SK-N-SH (cell line): ENCODE measurements around the gene GP1BA. TPM values are rescaled to one million over a fixed set of nuclear protein-coding genes. Genes with fewer than 3 reads are reported as not detected.

Source experiments
- CTCF ChIA-PET: fragments of 300-600, 350-600 bp; formaldehyde crosslinking; extraction: SDS; loops from one replicate; lab custom pipeline; 2021; lab: Yijun Ruan, JAX
- POLR2A ChIA-PET: fragments of 350-600 bp; sonication (Branson Sonifier 250); formaldehyde crosslinking; extraction: SDS; loops from one replicate; lab custom pipeline; 2020; ENCODE audit warnings: antibody characterized with exemption, inconsistent platforms; lab: Yijun Ruan, JAX
- DNase-seq: peaks from one replicate; pipeline ENCODE4 v3.0.0; 2012
- H2AFZ ChIP-seq: fragments of 200-600 bp; sonication (generic); 2 replicates; pipeline ENCODE4 v1.8.1; 2016; ENCODE audit warnings: antibody characterized with exemption, mild to moderate bottlenecking, low read depth
- H3F3A ChIP-seq: fragments of 200-600 bp; sonication (generic); replicated peaks from 2 replicates; pipeline ENCODE3; 2016; ENCODE audit warnings: antibody characterized with exemption, mild to moderate bottlenecking; ENCODE audit not compliant: insufficient read depth
- H3K27ac ChIP-seq, 2 experiments: fragments of 200-500 bp in 1 of 2; fragments of 200-600 bp in 1 of 2; sonication (Bioruptor generic) in 1 of 2; sonication (generic), shearing (Covaris generic) in 1 of 2; 2 replicates each; pipeline versions ENCODE4 v1.5.1 to v1.6.1; 2014 to 2016; ENCODE audit warnings: low read depth in 2 of 2, inconsistent platforms in 1 of 2, low read length in 1 of 2, mild to moderate bottlenecking in 1 of 2, mixed read lengths in 1 of 2
- H3K27me3 ChIP-seq: fragments of 200-600 bp; sonication (generic), shearing (Covaris generic); 2 replicates; pipeline ENCODE4 v1.6.1; 2016; ENCODE audit warnings: mixed run types; ENCODE audit not compliant: insufficient read depth
- H3K36me3 ChIP-seq, 2 experiments: fragments of 200-500 bp in 1 of 2; fragments of 200-600 bp in 1 of 2; sonication (Bioruptor generic) in 1 of 2; sonication (generic) in 1 of 2; replicated peaks in 1 of 2; 2 replicates each; pipeline versions ENCODE3 to v1.5.1; 2014 to 2016; ENCODE audit warnings: low read length in 1 of 2, mild to moderate bottlenecking in 1 of 2; ENCODE audit not compliant: insufficient read depth in 2 of 2, control insufficient read depth in 1 of 2
- H3K4me1 ChIP-seq, 2 experiments: fragments of 200-500 bp in 1 of 2; fragments of 200-600 bp in 1 of 2; sonication (Bioruptor generic) in 1 of 2; sonication (generic), shearing (Covaris generic) in 1 of 2; 2 replicates each; pipeline versions ENCODE4 v1.5.1 to v1.6.1; 2014 to 2016; ENCODE audit warnings: low read depth in 1 of 2, low read length in 1 of 2, mixed run types in 1 of 2; ENCODE audit not compliant: insufficient read depth in 2 of 2, control insufficient read depth in 1 of 2
- H3K4me2 ChIP-seq: fragments of 200-600 bp; sonication (generic), shearing (Covaris generic); 2 replicates; pipeline ENCODE4 v1.6.1; 2017; ENCODE audit warnings: mixed run types
- H3K4me3 ChIP-seq, 2 experiments: fragments of 200-500 bp in 1 of 2; fragments of 200-600 bp in 1 of 2; sonication (Bioruptor generic) in 1 of 2; sonication (generic), shearing (Covaris generic) in 1 of 2; 2 replicates each; pipeline versions ENCODE4 v1.5.1 to v1.8.1; 2014 to 2016; ENCODE audit warnings: low read depth in 2 of 2, inconsistent platforms in 1 of 2, low read length in 1 of 2, mild to moderate bottlenecking in 1 of 2, mixed read lengths in 1 of 2, moderate library complexity in 1 of 2
- H3K79me2 ChIP-seq: fragments of 200-600 bp; sonication (generic); 2 replicates; pipeline ENCODE4 v1.8.1; 2017; ENCODE audit warnings: mild to moderate bottlenecking; ENCODE audit not compliant: insufficient read depth
- H3K9ac ChIP-seq: fragments of 200-600 bp; sonication (generic); 2 replicates; pipeline ENCODE4 v1.6.1; 2017; ENCODE audit warnings: mixed run types
- H3K9me2 ChIP-seq: fragments of 200-600 bp; sonication (generic); 2 replicates; pipeline ENCODE4 v1.6.1; 2017; ENCODE audit warnings: mixed run types
- H3K9me3 ChIP-seq: fragments of 200-600 bp; sonication (generic); 2 replicates; pipeline ENCODE4 v1.6.1; 2017; ENCODE audit warnings: mixed run types, mild to moderate bottlenecking, moderate library complexity
- H4K20me1 ChIP-seq: fragments of 200-600 bp; sonication (generic); 2 replicates; pipeline ENCODE4 v1.6.1; 2017; ENCODE audit warnings: mild to moderate bottlenecking, mixed run types; ENCODE audit not compliant: insufficient read depth
- CHD2 ChIP-seq: fragments of 150-350 bp; IDR thresholded peaks from 2 replicates; pipeline ENCODE4 v1.6.1; 2018; ENCODE audit warnings: low read length; ENCODE audit not compliant: partially characterized antibody
- EP300 ChIP-seq, 2 experiments: IDR thresholded peaks; 2 replicates each; pipeline versions ENCODE4 v1.4.0 to v1.6.1; 2012; ENCODE audit warnings: borderline replicate concordance in 1 of 2, low read depth in 1 of 2, low read length in 1 of 2
- MAX ChIP-seq: IDR thresholded peaks from 2 replicates; pipeline ENCODE4 v1.4.0; 2012; ENCODE audit warnings: low read depth
- MEF2A ChIP-seq: IDR thresholded peaks from 2 replicates; pipeline ENCODE4 v1.4.0; 2012; ENCODE audit warnings: low read depth, borderline replicate concordance
- POLR2AphosphoS5 ChIP-seq: IDR thresholded peaks from 2 replicates; pipeline ENCODE4 v1.6.1; 2012; ENCODE audit warnings: low read depth, low read length
- RCOR1 ChIP-seq: fragments of 150-350 bp; IDR thresholded peaks from 2 replicates; pipeline ENCODE4 v1.6.1; 2017; ENCODE audit warnings: antibody characterized with exemption, low read length
- REST ChIP-seq: IDR thresholded peaks from 2 replicates; pipeline ENCODE4 v1.6.1; 2012; ENCODE audit warnings: mild to moderate bottlenecking, low read depth, low read length, moderate library complexity
- RFX5 ChIP-seq: IDR thresholded peaks from 2 replicates; pipeline ENCODE4 v1.6.1; 2012; ENCODE audit warnings: mild to moderate bottlenecking, improper control_type of control experiment, low read length
- RXRA ChIP-seq: IDR thresholded peaks from 2 replicates; pipeline ENCODE4 v1.4.0; 2012; ENCODE audit warnings: low read depth, mild to moderate bottlenecking, borderline replicate concordance
- SMC3 ChIP-seq: IDR thresholded peaks from 2 replicates; pipeline ENCODE4 v1.6.1; 2012; ENCODE audit warnings: low read depth, low read length, improper control_type of control experiment
- TEAD4 ChIP-seq: IDR thresholded peaks from 2 replicates; pipeline ENCODE4 v1.4.0; 2012; ENCODE audit warnings: mild to moderate bottlenecking, borderline replicate concordance; ENCODE audit not compliant: insufficient read depth
- YY1 ChIP-seq: IDR thresholded peaks from 2 replicates; pipeline ENCODE4 v1.4.0; 2012; ENCODE audit warnings: low read depth, mild to moderate bottlenecking
- ZBTB33 ChIP-seq: IDR thresholded peaks from 2 replicates; pipeline ENCODE4 v1.4.0; 2012; ENCODE audit warnings: low read depth, borderline replicate concordance
- WGBS: methylation state at CpG from one replicate; pipeline ENCODE4 v1.1.6; 2017; ENCODE audit warnings: low lambda C conversion rate; 5-methylcytosine and 5-hydroxymethylcytosine counted together
- polyA plus RNA-seq, 3 experiments: library from polyadenylated mRNA; depleted of rRNA; stranded (reverse); fragments of >200 nt; gene quantifications; 2 replicates each; pipeline ENCODE4 v1.2.3, GENCODE V29; 2012

Gene GP1BA
- polyA plus RNA-seq, 1 of the 3 experiments (the other 2 are of a cell fraction), result not detected

GRCh38 chr17:4938688-4939545, 6.8 kb downstream of the GP1BA start:
- TF ChIP-seq ZBTB33, result no peak
- TF ChIP-seq REST, result no peak
- no peak for TF ChIP-seq RCOR1
- no peak for TF ChIP-seq TEAD4
- no peak for TF ChIP-seq RFX5
- no peak for TF ChIP-seq SMC3
- no peak for TF ChIP-seq POLR2AphosphoS5
- TF ChIP-seq EP300 (IDR thresholded peaks at IDR 0.05; ENCODE audit: borderline replicate concordance in 1 of 2, low read depth in 1 of 2, low read length in 1 of 2), result no peak
- Histone ChIP-seq H3K4me1 (peaks cover 13 to 28% of the 10 kb centered on the region in 2 experiments; a peak in 2 of 4 replicates), H3K4me2 (peak overlapping the region; percentile 98), H3K27me3 (no peaks in the 10 kb centered on the region), H3K36me3 (peaks cover 22 to 25% of the 10 kb centered on the region in 2 experiments), H3K9ac (peak overlapping the region; percentile 83), H3K27ac (peak overlapping the region; percentile 94 to 98), H4K20me1 (peaks cover 9% of the 10 kb centered on the region), H3K4me3 (peak overlapping the region; percentile 80 to 86), H3K9me3 (no peaks in the 10 kb centered on the region), H2AFZ (0 out of 2 replicates have a peak overlapping the region, but pooled peaks have one; percentile 69), H3K9me2 (no peaks in the 10 kb centered on the region), H3F3A (peaks cover 32% of the 10 kb centered on the region), H3K79me2 (peaks cover 52% of the 10 kb centered on the region)
- 67% methylated on average over 16 of the region's 19 CpGs for WGBS
- no peak for DNase-seq
- POLR2A ChIA-PET, result interaction anchor here (0.9 to 2.0 kb wide), 4 partner anchors 15 to 30 kb away, joined by 3 to 35 read pairs (median 11); partner anchors contain the start of gene SPAG7
- CTCF ChIA-PET, result interaction anchor here (0.9 to 3.9 kb wide), 7 partner anchors 21 to 123 kb away, joined by 3 to 29 read pairs (median 4); partner anchors contain the start of gene CHRNE

GRCh38 chr17:4939546-4939795, 7.4 kb downstream of the GP1BA start:
- Histone ChIP-seq H3F3A (peaks cover 38% of the 10 kb centered on the region), H2AFZ (peak overlapping the region; percentile 69; the same call in 1 of the 2 replicates), H3K9me3 (no peaks in the 10 kb centered on the region), H3K79me2 (peaks cover 58% of the 10 kb centered on the region), H3K36me3 (peaks cover 26 to 30% of the 10 kb centered on the region in 2 experiments), H4K20me1 (peaks cover 14% of the 10 kb centered on the region), H3K27ac (peak overlapping the region; percentile 94 to 98), H3K9me2 (no peaks in the 10 kb centered on the region), H3K27me3 (no peaks in the 10 kb centered on the region), H3K9ac (peak overlapping the region; percentile 83), H3K4me1 (peaks cover 13 to 24% of the 10 kb centered on the region in 2 experiments; a peak in 2 of 4 replicates), H3K4me3 (peak overlapping the region; percentile 80 to 86), H3K4me2 (peak overlapping the region; percentile 98)
- DNase-seq, result no peak
- 1% methylated on average over 10 of the region's 16 CpGs for WGBS
- CTCF ChIA-PET, result interaction anchor here (0.9 to 3.9 kb wide), 6 partner anchors 28 to 122 kb away, joined by 3 to 29 read pairs (median 4); partner anchors contain the start of genes CHRNE and SPAG7
- POLR2A ChIA-PET, result interaction anchor here (0.9 to 2.0 kb wide), 5 partner anchors 12 to 31 kb away, joined by 3 to 35 read pairs (median 16); partner anchors contain the start of genes ENO3 and SPAG7
- no peak for TF ChIP-seq RXRA
- no peak for TF ChIP-seq YY1
- no peak for TF ChIP-seq EP300 (IDR thresholded peaks at IDR 0.05; ENCODE audit: borderline replicate concordance in 1 of 2, low read depth in 1 of 2, low read length in 1 of 2)
- no peak for TF ChIP-seq RFX5
- TF ChIP-seq MEF2A, result no peak
- no peak for TF ChIP-seq CHD2
- no peak for TF ChIP-seq REST
- no peak for TF ChIP-seq MAX
